CD4-positive, CD25-positive, alpha-beta regulatory T cell (primary cell): Measurements from ENCODE around the gene VPS11. TPM values are rescaled to one million over a fixed set of nuclear protein-coding genes. Genes with fewer than 3 reads are reported as not detected.

Experiments
- ATAC-seq, 2 donors: fragments of 150-1000 bp; cut with Tn5 transposase; one replicate each; pipeline ENCODE4 v1.10.0; 2021; ENCODE audit warnings: low read depth in 2 of 2, moderate number of reproducible peaks in 2 of 2, moderate library complexity in 1 of 2
- DNase-seq, 3 donors: peaks; one replicate each; pipeline versions ENCODE4 v3.0.0 to v3.0.0-alpha.2; 2012 to 2022; ENCODE audit warnings: mixed read lengths in 1 of 3
- H3K27ac ChIP-seq: one replicate; pipeline ENCODE4 v1.7.0; 2013; ENCODE audit warnings: mild to moderate bottlenecking, low read length; ENCODE audit not compliant: insufficient read depth, poor library complexity, severe bottlenecking
- H3K27me3 ChIP-seq: one replicate; pipeline ENCODE4 v1.7.0; 2013; ENCODE audit warnings: low read length; ENCODE audit not compliant: control insufficient read depth, insufficient read depth
- H3K36me3 ChIP-seq: one replicate; pipeline ENCODE4 v1.7.0; 2013; ENCODE audit warnings: mild to moderate bottlenecking, low read length, moderate library complexity; ENCODE audit not compliant: control insufficient read depth, insufficient read depth
- H3K4me1 ChIP-seq: 2 replicates; pipeline ENCODE4 v1.7.0; 2013; ENCODE audit warnings: mild to moderate bottlenecking, low read length; ENCODE audit not compliant: insufficient read depth, control insufficient read depth, poor library complexity, severe bottlenecking
- H3K4me3 ChIP-seq: one replicate; pipeline ENCODE4 v1.7.0; 2013; ENCODE audit warnings: low read depth, mild to moderate bottlenecking, low read length, moderate library complexity
- H3K9me3 ChIP-seq, 2 experiments: 1 replicate in 1 of 2; 2 replicates in 1 of 2; pipeline ENCODE4 v1.7.0; 2013; ENCODE audit warnings: low read length in 2 of 2, mild to moderate bottlenecking in 1 of 2, moderate library complexity in 1 of 2; ENCODE audit not compliant: control insufficient read depth in 2 of 2
- H3K27ac Mint-ChIP-seq, 3 donors: one replicate each; pipeline ENCODE4 v1.8.0; 2020 to 2022; ENCODE audit warnings: mild to moderate bottlenecking in 3 of 3, mixed read lengths in 3 of 3, moderate library complexity in 2 of 3
- H3K27me3 Mint-ChIP-seq: one replicate; pipeline ENCODE4 v1.8.0; 2022; ENCODE audit warnings: mild to moderate bottlenecking, mixed read lengths
- H3K36me3 Mint-ChIP-seq: one replicate; pipeline ENCODE4 v1.8.0; 2020; ENCODE audit warnings: mixed read lengths
- H3K4me1 Mint-ChIP-seq, 4 donors: one replicate each; pipeline ENCODE4 v1.8.0; 2020 to 2022; ENCODE audit warnings: mixed read lengths in 4 of 4, mild to moderate bottlenecking in 1 of 4
- H3K4me3 Mint-ChIP-seq, 4 donors: one replicate each; pipeline ENCODE4 v1.8.0; 2020 to 2022; ENCODE audit warnings: mild to moderate bottlenecking in 4 of 4, mixed read lengths in 4 of 4, moderate library complexity in 3 of 4
- H3K9me3 Mint-ChIP-seq, 7 donors: one replicate each; pipeline ENCODE4 v1.8.0; 2020 to 2022; ENCODE audit warnings: mixed read lengths in 7 of 7, mild to moderate bottlenecking in 3 of 7, moderate library complexity in 2 of 7
- polyA plus RNA-seq, 4 donors: library from polyadenylated mRNA; unstranded; fragments of 300-500 nt; fragmentation: Illumina TruSeq; gene quantifications; one replicate each; pipeline ENCODE4 v1.2.3, GENCODE V29; 2021
- total RNA-seq: library from RNA; stranded (reverse); gene quantifications from one replicate; pipeline ENCODE4 v1.2.3, GENCODE V29; 2022

VPS11 gene
- total and polyA plus RNA-seq, 5 donors from 2014 or later, result 53.2 to 78.8 (median 57.2) TPM

DNA sequence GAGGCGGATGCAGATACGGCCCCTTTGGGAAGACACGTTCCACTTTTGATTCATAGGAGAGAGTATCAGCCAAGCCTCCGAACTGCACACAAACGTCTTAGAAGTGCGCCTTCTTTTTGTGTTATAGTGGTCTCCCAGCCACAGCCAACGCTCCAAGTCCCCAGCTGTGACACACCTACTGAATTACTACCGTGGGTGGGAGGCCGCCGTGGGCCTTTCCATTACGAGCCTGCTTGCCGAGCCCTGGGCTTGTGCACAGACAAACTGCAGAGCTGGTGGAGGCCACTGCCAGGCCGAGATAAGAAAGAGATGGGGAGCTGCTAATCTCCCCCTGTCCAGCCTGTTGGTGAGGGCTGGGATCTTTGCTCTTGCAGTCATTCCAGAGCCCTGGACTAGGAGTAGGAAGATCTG lies 17.8 kb downstream of the VPS11 start:
- Mint-ChIP-seq H3K9me3 (no peaks in the 10 kb centered on the region), H3K4me3 (peak overlapping the region; percentile 87 to 97 (median 94)), H3K27ac (peak overlapping the region in 2 of 3 donors; percentile 95 to 97), H3K4me1 (peaks cover 7 to 31% (median 23%) of the 10 kb centered on the region in 4 donors), H3K27me3 (peaks cover 4% of the 10 kb centered on the region), H3K36me3 (peaks cover 17% of the 10 kb centered on the region)
- peak overlapping the region; percentile 94 for H3K4me3 ChIP-seq
- peaks cover 17% of the 10 kb centered on the region for H3K36me3 ChIP-seq
- ATAC-seq (no peak), DNase-seq (no peak)
- peaks cover 10% of the 10 kb centered on the region for H3K4me1 ChIP-seq
- no peaks in the 10 kb centered on the region for H3K9me3 ChIP-seq
- H3K27ac ChIP-seq, result peak overlapping the region; percentile 86
- no peaks in the 10 kb centered on the region for H3K27me3 ChIP-seq

DNA sequence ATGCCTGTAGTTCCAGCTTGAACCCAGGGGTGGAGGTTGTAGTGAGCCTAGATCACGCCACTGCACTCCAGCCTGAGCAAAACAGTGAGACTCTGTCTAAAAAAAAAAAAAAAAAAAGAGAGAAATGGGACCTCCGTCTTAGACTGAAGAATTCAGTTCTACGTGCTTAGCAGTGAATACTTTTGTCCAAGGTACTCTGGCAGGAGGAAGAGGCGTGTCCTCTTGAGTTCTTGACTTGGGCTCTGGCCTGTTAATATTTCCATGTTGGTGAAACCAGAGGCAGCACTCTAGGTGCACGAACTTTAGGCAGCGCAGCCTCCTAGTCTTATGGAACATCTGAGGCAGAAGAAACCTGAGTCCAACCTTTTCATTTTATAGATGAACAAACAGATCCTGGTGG lies 19.5 kb downstream of the VPS11 start:
- peaks cover 4% of the 10 kb centered on the region for H3K27me3 Mint-ChIP-seq
- peaks cover under 1% of the 10 kb centered on the region for H3K36me3 ChIP-seq
- no peak overlapping the region for H3K4me3 ChIP-seq
- no peaks in the 10 kb centered on the region for H3K9me3 ChIP-seq
- H3K27ac ChIP-seq, result no peak overlapping the region
- no peaks in the 10 kb centered on the region for H3K27me3 ChIP-seq
- H3K27ac Mint-ChIP-seq, result no peak overlapping the region
- DNase-seq (no peak), ATAC-seq (no peak)
- H3K4me1 ChIP-seq, result peaks cover 11% of the 10 kb centered on the region
- peaks cover 4% of the 10 kb centered on the region for H3K36me3 Mint-ChIP-seq
- peak overlapping the region in 1 of 4 donors; percentile 74 for H3K4me3 Mint-ChIP-seq
- no peaks in the 10 kb centered on the region for H3K9me3 Mint-ChIP-seq
- peaks cover 7 to 34% (median 24%) of the 10 kb centered on the region in 4 donors for H3K4me1 Mint-ChIP-seq

DNA sequence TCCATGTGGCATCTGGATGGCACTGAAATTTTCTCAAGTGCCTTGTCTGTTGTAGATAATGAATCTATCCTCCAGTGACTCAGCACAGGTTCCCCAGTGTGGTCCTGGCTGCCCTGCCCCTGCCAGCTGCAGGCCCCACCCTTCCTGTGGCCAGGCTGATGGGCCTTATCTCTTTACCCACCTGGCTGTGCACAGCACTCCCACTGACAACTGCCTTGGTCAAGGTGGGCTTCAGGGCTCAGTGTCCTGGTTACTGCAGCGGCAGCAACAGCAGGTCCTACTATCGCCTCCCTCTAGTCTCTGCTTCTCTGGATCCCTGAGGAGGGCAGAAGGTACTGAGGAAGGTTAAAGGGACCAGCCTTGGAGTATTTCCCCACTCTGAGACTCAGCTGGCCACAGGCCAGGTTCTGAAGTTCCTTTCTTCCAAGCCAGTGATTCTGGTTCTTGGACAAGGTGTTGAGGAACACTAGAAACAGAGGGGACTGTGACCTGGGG lies 20.2 kb downstream of the VPS11 start:
- H3K4me3 ChIP-seq, result no peak overlapping the region
- no peaks in the 10 kb centered on the region for H3K9me3 ChIP-seq
- no peak overlapping the region for H3K27ac ChIP-seq
- H3K27ac Mint-ChIP-seq, result no peak overlapping the region
- H3K4me1 Mint-ChIP-seq, result peaks cover 7 to 40% (median 28%) of the 10 kb centered on the region in 4 donors
- no peaks in the 10 kb centered on the region for H3K9me3 Mint-ChIP-seq
- H3K27me3 ChIP-seq, result no peaks in the 10 kb centered on the region
- ATAC-seq, result no peak
- H3K4me1 ChIP-seq, result peaks cover 17% of the 10 kb centered on the region
- H3K27me3 Mint-ChIP-seq, result peaks cover 4% of the 10 kb centered on the region
- H3K36me3 Mint-ChIP-seq, result peaks cover 3% of the 10 kb centered on the region
- DNase-seq, result peak in 1 of 3 donors; percentile 56
- H3K4me3 Mint-ChIP-seq, result peak overlapping the region in 2 of 4 donors; percentile 39 to 74
- no peaks in the 10 kb centered on the region for H3K36me3 ChIP-seq

DNA sequence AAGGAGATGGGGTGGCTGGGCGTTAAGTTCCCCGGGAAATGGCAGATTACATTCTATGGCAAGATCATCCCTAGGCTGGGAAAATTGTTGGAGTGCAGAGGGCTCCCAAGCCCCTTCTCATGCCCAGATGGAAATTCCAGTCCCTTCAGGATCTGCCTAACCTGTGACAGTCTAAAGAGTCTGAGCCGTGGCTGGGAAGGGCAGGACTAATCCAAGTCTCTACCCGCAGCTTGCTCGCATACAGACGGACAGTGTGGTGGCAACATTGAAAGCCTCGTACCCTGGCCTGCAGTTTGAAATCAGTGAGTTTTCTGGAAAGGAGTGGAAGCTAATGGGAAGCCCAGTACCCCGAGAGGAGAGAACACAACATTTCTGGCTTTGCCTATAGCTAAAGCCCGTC lies 20.8 kb downstream of the VPS11 start:
- Mint-ChIP-seq H3K9me3 (no peaks in the 10 kb centered on the region), H3K4me3 (peak overlapping the region in 2 of 4 donors; percentile 74 to 83), H3K36me3 (peaks cover 3% of the 10 kb centered on the region), H3K4me1 (peaks cover 9 to 46% (median 30%) of the 10 kb centered on the region in 4 donors), H3K27ac (peak overlapping the region in 1 of 3 donors; percentile 46), H3K27me3 (peaks cover 4% of the 10 kb centered on the region)
- no peak for ATAC-seq
- H3K9me3 ChIP-seq, result no peaks in the 10 kb centered on the region
- DNase-seq, result no peak
- peaks cover 23% of the 10 kb centered on the region for H3K4me1 ChIP-seq
- H3K36me3 ChIP-seq, result no peaks in the 10 kb centered on the region
- no peak overlapping the region for H3K27ac ChIP-seq
- H3K27me3 ChIP-seq, result no peaks in the 10 kb centered on the region
- H3K4me3 ChIP-seq, result no peak overlapping the region

DNA sequence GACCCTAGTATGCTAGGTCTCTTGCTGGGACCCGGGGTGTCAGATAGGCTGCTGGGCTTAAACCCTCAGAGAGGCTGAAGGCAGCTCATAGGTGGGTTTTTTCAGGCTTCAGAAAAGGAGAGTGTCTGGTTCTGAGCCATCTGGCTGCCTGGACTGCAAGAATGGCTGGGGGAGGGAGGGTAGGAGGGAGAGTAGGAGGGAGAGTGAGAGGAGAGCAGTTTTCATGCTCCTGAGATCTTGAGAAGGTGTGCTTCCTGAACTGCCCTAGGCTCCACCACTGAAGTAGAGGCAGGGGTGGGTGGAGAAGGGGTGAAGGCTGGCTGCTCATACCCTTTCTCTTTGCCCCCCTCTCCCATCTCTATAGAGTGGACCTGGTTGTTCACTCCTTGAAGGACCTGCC lies 21.7 kb downstream of the VPS11 start:
- DNase-seq (no peak), ATAC-seq (no peak)
- Histone ChIP-seq H3K9me3 (no peaks in the 10 kb centered on the region), H3K27me3 (no peaks in the 10 kb centered on the region), H3K27ac (no peak overlapping the region), H3K36me3 (no peaks in the 10 kb centered on the region), H3K4me3 (no peak overlapping the region), H3K4me1 (peaks cover 33% of the 10 kb centered on the region)
- H3K36me3 Mint-ChIP-seq, result peaks cover 3% of the 10 kb centered on the region
- peaks cover 3% of the 10 kb centered on the region for H3K27me3 Mint-ChIP-seq
- H3K27ac Mint-ChIP-seq, result no peak overlapping the region
- H3K4me1 Mint-ChIP-seq, result peaks cover 14 to 50% (median 34%) of the 10 kb centered on the region in 4 donors
- peak overlapping the region in 1 of 4 donors; percentile 74 for H3K4me3 Mint-ChIP-seq
- no peaks in the 10 kb centered on the region for H3K9me3 Mint-ChIP-seq

DNA sequence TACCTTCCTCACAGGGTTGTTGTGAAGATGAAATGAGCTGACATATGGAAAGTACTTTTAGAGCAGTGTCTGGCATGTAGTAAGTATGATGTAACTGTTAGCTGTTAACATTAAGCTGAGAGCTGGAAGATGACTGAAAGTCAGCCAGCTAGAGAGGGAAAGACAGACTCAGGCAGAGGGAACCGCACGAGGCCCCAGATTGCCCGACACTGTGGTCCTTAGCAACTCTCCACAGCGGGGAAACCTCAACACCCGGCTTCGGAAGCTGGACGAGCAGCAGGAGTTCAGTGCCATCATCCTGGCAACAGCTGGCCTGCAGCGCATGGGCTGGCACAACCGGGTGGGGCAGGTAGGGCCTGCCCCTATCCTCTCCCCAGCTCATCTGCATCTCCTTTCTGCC lies 23.6 kb downstream of the VPS11 start:
- Histone ChIP-seq H3K4me3 (no peak overlapping the region), H3K27ac (no peak overlapping the region), H3K9me3 (no peaks in the 10 kb centered on the region), H3K36me3 (no peaks in the 10 kb centered on the region), H3K4me1 (peaks cover 29% of the 10 kb centered on the region), H3K27me3 (no peaks in the 10 kb centered on the region)
- DNase-seq (no peak), ATAC-seq (no peak)
- H3K4me3 Mint-ChIP-seq, result peak overlapping the region in 2 of 4 donors; percentile 1 to 55
- no peak overlapping the region for H3K27ac Mint-ChIP-seq
- peaks cover 3% of the 10 kb centered on the region for H3K36me3 Mint-ChIP-seq
- peaks cover 16 to 40% (median 26%) of the 10 kb centered on the region in 4 donors for H3K4me1 Mint-ChIP-seq
- H3K27me3 Mint-ChIP-seq, result no peaks in the 10 kb centered on the region
- H3K9me3 Mint-ChIP-seq, result no peaks in the 10 kb centered on the region

DNA sequence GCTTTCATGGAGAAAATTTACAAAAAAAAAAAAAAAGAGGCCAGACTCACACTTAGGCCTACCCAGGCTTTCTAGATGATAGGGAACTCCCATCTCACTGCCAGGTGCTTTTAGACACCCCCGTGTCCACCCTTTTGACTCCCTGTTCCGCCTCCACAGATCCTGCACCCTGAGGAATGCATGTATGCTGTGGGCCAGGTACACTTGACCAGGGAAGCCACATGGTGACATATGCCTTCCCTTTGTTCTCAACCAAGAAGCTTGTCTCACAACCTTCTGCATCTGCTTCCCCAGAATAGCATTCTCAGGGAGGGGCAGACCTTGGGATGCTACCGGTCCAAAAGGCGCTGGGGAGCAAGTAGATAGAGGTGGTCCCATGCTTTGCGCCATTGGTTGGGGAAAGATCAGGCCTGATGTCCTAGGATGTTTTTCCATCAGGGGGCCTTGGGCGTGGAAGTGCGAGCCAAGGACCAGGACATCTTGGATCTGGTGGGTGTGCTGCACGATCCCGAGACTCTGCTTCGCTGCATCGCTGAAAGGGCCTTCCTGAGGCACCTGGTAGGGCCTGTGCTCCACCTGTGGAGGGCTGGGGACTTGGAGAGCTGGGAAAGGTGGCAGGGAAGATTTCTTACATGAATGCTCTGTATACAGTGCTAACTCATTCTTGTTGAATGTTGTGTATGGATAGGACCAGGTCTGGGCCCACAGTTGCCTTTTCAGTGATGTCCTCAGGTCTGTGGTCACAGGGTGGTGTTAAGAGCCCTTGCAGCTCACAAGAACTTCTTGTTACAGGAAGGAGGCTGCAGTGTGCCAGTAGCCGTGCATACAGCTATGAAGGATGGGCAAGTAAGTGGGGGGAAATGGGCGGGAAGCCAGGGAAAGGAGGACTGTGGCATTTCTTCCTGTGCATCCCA lies 24.6 kb downstream of the VPS11 start:
- Mint-ChIP-seq H3K9me3 (no peaks in the 10 kb centered on the region), H3K27ac (peak overlapping the region in 2 of 3 donors; percentile 11 to 41), H3K4me1 (peaks cover 17 to 45% (median 27%) of the 10 kb centered on the region in 4 donors), H3K27me3 (no peaks in the 10 kb centered on the region), H3K4me3 (peak overlapping the region in 3 of 4 donors; percentile 46 to 89 (median 48)), H3K36me3 (peaks cover 9% of the 10 kb centered on the region)
- no peak for ATAC-seq
- Histone ChIP-seq H3K4me1 (peaks cover 29% of the 10 kb centered on the region), H3K36me3 (peaks cover 7% of the 10 kb centered on the region), H3K27ac (no peak overlapping the region), H3K4me3 (peak overlapping the region; percentile 77), H3K27me3 (no peaks in the 10 kb centered on the region), H3K9me3 (no peaks in the 10 kb centered on the region)
- DNase-seq, result no peak
